Sigmoid colon (tissue), 7 donors: ENCODE measurements around the gene TMEM88. TPM values are rescaled to one million over a fixed set of nuclear protein-coding genes. Genes with fewer than 3 reads are reported as not detected.

Experiments
- DNase-seq: peaks from one replicate; pipeline ENCODE4 v3.0.0-alpha.2; 2019
- H3K27ac ChIP-seq, 4 donors: fragments of 200-600 bp; sonication (generic); one replicate each; pipeline ENCODE4 v1.5.1; 2016 to 2019; ENCODE audit warnings: mild to moderate bottlenecking in 1 of 4
- H3K27me3 ChIP-seq, 3 donors: fragments of 200-600 bp; sonication (generic); one replicate each; pipeline ENCODE4 v1.5.1; 2019; ENCODE audit warnings: mild to moderate bottlenecking in 1 of 3
- H3K36me3 ChIP-seq, 4 donors: fragments of 200-600 bp; sonication (generic); one replicate each; pipeline ENCODE4 v1.5.1; 2016 to 2019
- H3K4me1 ChIP-seq, 4 donors: fragments of 200-600 bp; sonication (generic); one replicate each; pipeline ENCODE4 v1.5.1; 2017 to 2019
- H3K4me3 ChIP-seq, 4 donors: fragments of 200-600 bp; sonication (generic); one replicate each; pipeline ENCODE4 v1.5.1; 2017 to 2019; ENCODE audit warnings: mild to moderate bottlenecking in 2 of 4, moderate library complexity in 1 of 4
- H3K9me3 ChIP-seq, 4 donors: fragments of 200-600 bp in 3 of 4; sonication (generic) in 3 of 4; one replicate each; pipeline versions ENCODE4 v1.5.1 to v1.6.1; 2013 to 2019
- CTCF ChIP-seq, 4 experiments: fragments of 450-650 bp in 3 of 4; fragments of 200-600 bp in 1 of 4; IDR thresholded peaks; one replicate each; pipeline ENCODE4 v1.5.1; 2016 to 2019; ENCODE audit warnings: antibody characterized with exemption in 4 of 4, mild to moderate bottlenecking in 3 of 4, moderate library complexity in 2 of 4
- EP300 ChIP-seq, 4 donors: sonication (generic); formaldehyde crosslinking; IDR thresholded peaks; one replicate each; pipeline ENCODE4 v1.6.1; 2017; ENCODE audit warnings: antibody characterized with exemption in 4 of 4
- POLR2A ChIP-seq, 2 donors: fragments of 450-650 bp; IDR thresholded peaks; one replicate each; pipeline ENCODE4 v1.6.1; 2016; ENCODE audit warnings: antibody characterized with exemption in 2 of 2, mild to moderate bottlenecking in 2 of 2, moderate library complexity in 2 of 2
- POLR2AphosphoS5 ChIP-seq, 4 donors: sonication (generic); formaldehyde crosslinking; IDR thresholded peaks; one replicate each; pipeline ENCODE4 v1.6.1; 2017; ENCODE audit warnings: antibody characterized with exemption in 4 of 4
- WGBS, 2 donors: extraction: QIAGEN DNeasy Blood & Tissue Kit; methylation state at CpG; one replicate each; pipeline ENCODE4 v1.1.7; 2013; 5-methylcytosine and 5-hydroxymethylcytosine counted together
- intact Hi-C: fragments of 100-400 bp; cut with DNase I; formaldehyde crosslinking; loops from one replicate; pipeline ENCODE4 v1.15.1; 2023
- polyA plus RNA-seq, 3 donors: library from polyadenylated mRNA; stranded (reverse); fragments of 200-250 nt; gene quantifications; one replicate each; pipeline ENCODE4 v1.2.3, GENCODE V29; 2013
- total RNA-seq, 4 donors: library from RNA; depleted of rRNA; stranded (reverse); fragments of >200 nt; gene quantifications; one replicate each; pipeline ENCODE4 v1.1.0, GENCODE V29; 2016
- donor health status: healthy with polysubstance abuse.
- donor health status: Bipolar disorder and iron deficiency.
- donor health status: healthy.

Gene TMEM88
- total and polyA plus RNA-seq, 7 donors, result 2.4 to 19.9 (median 10.0) TPM

- no peaks in the 10 kb centered on the region for H3K36me3 ChIP-seq
- H3K27ac ChIP-seq, result no peak overlapping the region
- no peak overlapping the region for H3K4me3 ChIP-seq
- no peaks in the 10 kb centered on the region for H3K9me3 ChIP-seq
- 44 to 60% methylated on average over 12 of the region's 12 CpGs for WGBS, 2 donors
- peak; percentile 32 for DNase-seq
- TF ChIP-seq CTCF (IDR thresholded peaks at IDR 0.05) (no peak), POLR2A (IDR thresholded peaks at IDR 0.05) (no peak)
- intact Hi-C loops, result loop anchor here (10.0 kb wide), 2 partner anchors 69 to 81 kb away; no protein-coding TSS in a partner anchor
- no peaks in the 10 kb centered on the region for H3K4me1 ChIP-seq
- H3K27me3 ChIP-seq, result peaks cover 0 to 5% (median 0%) of the 10 kb centered on the region in 3 donors
Observed at GRCh38 chr17:7825206-7825990, 29.5 kb upstream of the TMEM88 start.

GRCh38 chr17:7830616-7831015, 24.2 kb upstream of the TMEM88 start:
- intact Hi-C loops, result loop anchor here (10.0 kb wide), 1 partner anchor 346 kb away; the partner anchor contains the start of genes POLR2A and SLC35G6
- no peak for TF ChIP-seq POLR2AphosphoS5 (IDR thresholded peaks at IDR 0.05)
- no peak for TF ChIP-seq CTCF (IDR thresholded peaks at IDR 0.05)
- TF ChIP-seq POLR2A (IDR thresholded peaks at IDR 0.05), result no peak
- TF ChIP-seq EP300 (IDR thresholded peaks at IDR 0.05), result no peak
- WGBS, 2 donors, result 90 to 91% methylated on average over 8 of the region's 8 CpGs
- Histone ChIP-seq H3K4me1 (peaks cover 0 to 8% (median 6%) of the 10 kb centered on the region in 4 donors), H3K27ac (no peak overlapping the region), H3K4me3 (no peak overlapping the region), H3K36me3 (no peaks in the 10 kb centered on the region), H3K27me3 (peaks cover 0 to 5% (median 0%) of the 10 kb centered on the region in 3 donors), H3K9me3 (no peaks in the 10 kb centered on the region)
- peak; percentile 57 for DNase-seq

GRCh38 chr17:7831233-7831632, 23.6 kb upstream of the TMEM88 start:
- H3K9me3 ChIP-seq, result no peaks in the 10 kb centered on the region
- peaks cover 0 to 14% (median 6%) of the 10 kb centered on the region in 4 donors for H3K4me1 ChIP-seq
- WGBS, 2 donors, result 87% methylated on average over 7 of the region's 7 CpGs
- no peak overlapping the region for H3K27ac ChIP-seq
- intact Hi-C loops, result loop anchor here (10.0 kb wide), 1 partner anchor 346 kb away; the partner anchor contains the start of genes POLR2A and SLC35G6
- H3K4me3 ChIP-seq, result no peak overlapping the region
- TF ChIP-seq EP300 (IDR thresholded peaks at IDR 0.05), result no peak
- TF ChIP-seq CTCF (IDR thresholded peaks at IDR 0.05), result no peak
- no peak for TF ChIP-seq POLR2AphosphoS5 (IDR thresholded peaks at IDR 0.05)
- no peak for TF ChIP-seq POLR2A (IDR thresholded peaks at IDR 0.05)
- no peaks in the 10 kb centered on the region for H3K36me3 ChIP-seq
- peaks cover 0 to 5% (median 0%) of the 10 kb centered on the region in 3 donors for H3K27me3 ChIP-seq
- DNase-seq, result peak; percentile 46

GRCh38 chr17:7832431-7832830, 22.4 kb upstream of the TMEM88 start:
- Histone ChIP-seq H3K4me1 (peaks cover 0 to 26% (median 18%) of the 10 kb centered on the region in 4 donors), H3K4me3 (no peak overlapping the region), H3K36me3 (no peaks in the 10 kb centered on the region), H3K27me3 (peaks cover 0 to 5% (median 0%) of the 10 kb centered on the region in 3 donors), H3K9me3 (no peaks in the 10 kb centered on the region), H3K27ac (no peak overlapping the region)
- WGBS, 2 donors, result 89 to 94% methylated on average over 10 of the region's 10 CpGs
- DNase-seq, result peak; percentile 61
- intact Hi-C loops, result loop anchor here (10.0 kb wide), 1 partner anchor 348 kb away; the partner anchor contains the start of genes POLR2A and SLC35G6
- TF ChIP-seq POLR2AphosphoS5 (IDR thresholded peaks at IDR 0.05), result no peak
- TF ChIP-seq EP300 (IDR thresholded peaks at IDR 0.05), result no peak
- no peak for TF ChIP-seq POLR2A (IDR thresholded peaks at IDR 0.05)
- no peak for TF ChIP-seq CTCF (IDR thresholded peaks at IDR 0.05)
